ENCODE measurements around the gene MAP1LC3C.
"Not testable (repeated sequence)": the region's sequence is repeated elsewhere in the genome, so short reads cannot be mapped to it uniquely, and the experiment has no call there.

The MAP1LC3C gene

GRCh38 chr1:241990040-241990439 lies 8.9 kb downstream of the MAP1LC3C start:
- DNase-seq: no peak

- DNase-seq: not testable (repeated sequence)
These were observed 10.4 kb downstream of the MAP1LC3C start for GRCh38 chr1:241988389-241988930.

- no peak for DNase-seq
These were observed 13.1 kb downstream of the MAP1LC3C start for GRCh38 chr1:241985787-241986186.

GRCh38 chr1:241979926-241980325 lies 19.0 kb downstream of the MAP1LC3C start:
- DNase-seq: no peak

- DNase-seq: no peak
These were observed 19.8 kb downstream of the MAP1LC3C start for GRCh38 chr1:241979071-241979470.

GRCh38 chr1:241976229-241976628 lies 22.7 kb downstream of the MAP1LC3C start:
- no peak for DNase-seq

GRCh38 chr1:241972703-241973369 lies 26.1 kb downstream of the MAP1LC3C start:
- no peak for DNase-seq

GRCh38 chr1:241968611-241969010 lies 30.3 kb downstream of the MAP1LC3C start:
- DNase-seq: no peak

GRCh38 chr1:241964550-241965282 lies 34.2 kb downstream of the MAP1LC3C start:
- no peak for DNase-seq

- no peak for DNase-seq
These were observed 35.2 kb downstream of the MAP1LC3C start for GRCh38 chr1:241963722-241964121.

- no peak for DNase-seq
These were observed 36.7 kb downstream of the MAP1LC3C start for GRCh38 chr1:241962153-241962552.

GRCh38 chr1:241957692-241958494 lies 41.0 kb downstream of the MAP1LC3C start, which contains the start of gene BECN2:
BECN2 (plus strand) TSS chr1:241957767; CDS start chr1:241957767, 0 bp downstream.
- no peak for DNase-seq

- no peak for DNase-seq
These were observed 48.5 kb downstream of the MAP1LC3C start for GRCh38 chr1:241950390-241950789.

- DNase-seq: no peak
These were observed 51.5 kb downstream of the MAP1LC3C start for GRCh38 chr1:241947354-241947753.

Data from activated naive CD4-positive, alpha-beta T cell treated with Interleukin-2 at 50 U/mL for 16 hours (primary cell).